HG03135 (cell line): Measurements from ENCODE around the gene SPOPL.

Source experiments
- ATAC-seq: cut with Tn5 transposase; IDR thresholded peaks from one replicate; pipeline ENCODE4 v1.9.1; 2021; ENCODE audit warnings: mild to moderate bottlenecking, moderate library complexity; ENCODE audit not compliant: unreplicated experiment

SPOPL gene

GRCh38 chr2:138493334-138493733 lies 8.2 kb upstream of the SPOPL start:
- no peak for ATAC-seq

GRCh38 chr2:138494265-138494966 lies 7.2 kb upstream of the SPOPL start:
- ATAC-seq: no peak

- no peak for ATAC-seq
These were observed 6.2 kb upstream of the SPOPL start for GRCh38 chr2:138495384-138495783.

- no peak for ATAC-seq
These were observed 5.4 kb upstream of the SPOPL start for GRCh38 chr2:138496096-138496651.

- ATAC-seq: no peak
These were observed 4.3 kb upstream of the SPOPL start for GRCh38 chr2:138497294-138497693.

GRCh38 chr2:138499684-138500083 lies 1.9 kb upstream of the SPOPL start:
- ATAC-seq: no peak

- peak; percentile 1 for ATAC-seq
These were observed 762 bp upstream of the SPOPL start for GRCh38 chr2:138500592-138501424.

- ATAC-seq: peak; percentile 1
These were observed 901 bp downstream of the SPOPL start for GRCh38 chr2:138502255-138503086.

GRCh38 chr2:138503087-138503442 lies 1.5 kb downstream of the SPOPL start:
- ATAC-seq: no peak

- ATAC-seq: no peak
These were observed 2.1 kb downstream of the SPOPL start for GRCh38 chr2:138503652-138504051.

GRCh38 chr2:138504092-138504491 lies 2.5 kb downstream of the SPOPL start:
- no peak for ATAC-seq

- ATAC-seq: peak; percentile 40
These were observed 3.1 kb downstream of the SPOPL start for GRCh38 chr2:138504546-138505235.

GRCh38 chr2:138507267-138507666 lies 5.7 kb downstream of the SPOPL start:
- no peak for ATAC-seq

GRCh38 chr2:138510319-138510718 lies 8.7 kb downstream of the SPOPL start:
- ATAC-seq: no peak

GRCh38 chr2:138512672-138513071 lies 11.1 kb downstream of the SPOPL start:
- no peak for ATAC-seq

- no peak for ATAC-seq
These were observed 12.6 kb downstream of the SPOPL start for GRCh38 chr2:138514173-138514572.

- no peak for ATAC-seq
These were observed 13.5 kb downstream of the SPOPL start for GRCh38 chr2:138515092-138515491.

GRCh38 chr2:138516030-138516704 lies 14.6 kb downstream of the SPOPL start:
- no peak for ATAC-seq

GRCh38 chr2:138518860-138519259 lies 17.3 kb downstream of the SPOPL start:
- no peak for ATAC-seq

GRCh38 chr2:138521821-138522220 lies 20.3 kb downstream of the SPOPL start:
- no peak for ATAC-seq
